UCSD-AML1 (cell line): ENCODE results near the gene LRRK1.

Experiments used
- DNase-seq: peaks from one replicate; lab custom pipeline; 2025; ENCODE audit not compliant: unreplicated experiment; lab: John Stamatoyannopoulos, UW

Gene LRRK1

GRCh38 chr15:101107625-101108460 lies 188.7 kb downstream of the LRRK1 start:
- DNase-seq: no peak

DNA sequence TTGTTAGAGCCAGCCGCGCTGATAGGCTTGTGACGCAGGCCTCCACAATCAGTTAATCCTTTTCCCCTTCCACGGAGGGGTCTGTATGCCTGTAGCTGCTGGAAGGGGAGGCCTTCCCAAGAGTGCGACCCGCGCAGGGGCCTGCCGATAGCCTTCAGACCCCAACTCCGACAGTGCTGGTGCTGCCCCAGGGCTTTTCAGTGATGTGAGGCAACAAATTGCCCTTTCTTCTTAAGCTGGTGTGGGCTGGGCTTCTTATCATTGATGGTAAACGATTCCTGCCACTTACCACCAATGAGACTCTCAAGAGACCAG lies 189.3 kb downstream of the LRRK1 start:
- DNase-seq: no peak

- no peak for DNase-seq
Observed at GRCh38 chr15:101108791-101109190, 189.6 kb downstream of the LRRK1 start.

DNA sequence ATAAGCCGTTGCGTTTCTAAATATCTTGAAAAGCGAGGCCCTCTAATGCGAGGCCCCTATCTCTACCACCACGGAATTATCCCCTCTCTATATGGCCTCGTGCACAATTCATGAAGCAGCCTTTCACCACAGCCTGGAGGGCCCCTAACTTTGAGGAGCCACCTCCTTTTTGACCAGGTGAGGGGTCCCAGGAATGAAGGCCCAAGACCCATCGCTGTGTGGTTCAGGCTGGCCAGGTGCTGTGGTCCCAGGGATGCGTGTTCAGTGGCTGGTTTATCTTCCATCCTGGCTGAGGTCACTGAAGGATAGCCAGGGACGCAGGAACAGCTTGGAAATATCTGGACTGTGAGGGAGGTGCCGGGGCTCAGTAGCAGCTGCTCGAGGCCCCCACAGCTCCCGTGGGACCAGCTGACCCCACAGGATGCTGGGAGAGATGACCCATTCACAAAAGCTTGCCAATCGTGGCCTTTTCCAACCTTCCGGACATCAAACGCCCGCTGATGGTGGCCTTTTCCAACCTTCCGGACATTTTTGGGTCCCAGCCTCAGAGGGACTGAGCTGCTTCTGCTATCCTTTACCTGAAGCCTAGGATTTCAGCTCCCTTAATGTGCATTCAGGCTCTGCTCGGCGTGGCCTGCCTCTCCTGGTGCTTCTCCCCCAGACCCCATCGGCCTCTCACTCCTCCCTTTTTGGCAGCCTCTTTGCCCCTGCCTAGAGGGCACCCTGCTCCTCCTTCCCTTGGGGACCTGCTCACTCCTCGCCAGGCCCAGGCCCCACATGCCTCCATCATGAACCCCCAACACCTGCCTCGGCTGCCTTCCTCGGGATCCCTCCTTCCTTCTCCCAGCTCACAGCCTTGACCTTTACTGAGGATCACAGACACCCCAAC lies 191.8 kb downstream of the LRRK1 start:
- DNase-seq: no peak

- no peak for DNase-seq
Observed at GRCh38 chr15:101111570-101112262, 192.6 kb downstream of the LRRK1 start.

- DNase-seq: no peak
Observed at GRCh38 chr15:101112336-101113113, 193.4 kb downstream of the LRRK1 start.

DNA sequence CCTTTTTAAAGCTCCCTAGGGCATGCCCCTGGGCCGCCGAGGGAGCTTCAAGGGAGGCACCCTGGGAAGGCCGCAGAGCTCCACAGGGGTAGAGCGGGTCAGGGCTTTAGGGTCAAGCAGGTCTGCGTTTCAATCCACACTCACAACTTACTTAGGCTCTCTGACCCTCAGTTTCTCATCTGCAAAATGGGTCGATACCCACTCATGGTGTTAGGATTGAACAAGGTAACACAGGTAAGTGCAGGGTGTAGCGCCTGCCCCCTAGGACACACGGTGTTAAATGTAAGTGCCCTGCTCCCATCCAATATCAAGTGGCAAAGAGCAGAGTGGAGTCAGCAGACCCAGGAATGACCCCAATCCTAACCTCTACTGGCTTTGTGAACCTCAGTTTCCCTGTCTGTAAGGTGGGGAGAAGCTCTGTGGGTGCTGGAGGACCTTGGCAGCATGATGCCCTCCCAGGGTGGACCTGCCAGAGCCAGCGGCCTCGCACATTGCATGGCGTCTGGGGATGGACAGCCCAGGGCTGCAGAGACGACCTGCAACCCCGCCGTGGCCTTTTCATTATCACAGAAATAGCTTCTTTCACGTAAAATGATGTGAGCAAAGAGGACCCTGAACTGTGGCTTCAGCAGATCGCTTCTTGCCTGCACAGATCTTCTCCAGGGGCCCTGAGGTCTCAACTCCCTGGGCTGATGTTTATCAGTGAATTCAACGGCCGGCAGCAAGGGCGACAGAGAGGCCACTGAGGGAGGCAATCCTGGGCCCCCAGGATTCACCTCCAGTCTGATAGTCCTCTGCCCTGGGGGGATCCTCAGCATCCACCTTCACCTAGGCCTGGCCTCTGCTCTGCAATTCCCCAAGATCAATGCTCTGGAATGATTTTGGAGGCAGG lies 194.2 kb downstream of the LRRK1 start:
- no peak for DNase-seq

- DNase-seq: no peak
Observed at GRCh38 chr15:101114166-101114565, 195.0 kb downstream of the LRRK1 start.

- DNase-seq: no peak
Observed at GRCh38 chr15:101114610-101115009, 195.5 kb downstream of the LRRK1 start.

DNA sequence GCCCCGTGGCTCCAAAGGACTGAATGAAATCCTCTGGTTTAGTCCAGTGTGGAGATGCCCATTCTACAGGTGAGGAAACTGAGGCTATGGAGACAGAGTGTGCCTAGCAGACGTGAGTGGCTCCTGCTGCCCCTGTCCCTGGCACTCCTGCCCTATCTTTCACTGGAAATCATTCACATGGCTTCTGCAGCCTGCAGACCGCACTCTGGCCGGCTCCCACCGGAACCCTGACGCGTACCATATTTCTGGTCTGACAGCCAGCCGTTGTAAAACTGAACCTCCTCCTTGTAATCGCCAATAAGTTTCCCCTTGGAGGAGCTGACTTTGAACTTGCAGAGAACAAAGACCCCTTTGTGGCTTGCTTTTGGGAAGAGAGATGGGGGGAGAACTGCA lies 196.2 kb downstream of the LRRK1 start:
- no peak for DNase-seq

DNA sequence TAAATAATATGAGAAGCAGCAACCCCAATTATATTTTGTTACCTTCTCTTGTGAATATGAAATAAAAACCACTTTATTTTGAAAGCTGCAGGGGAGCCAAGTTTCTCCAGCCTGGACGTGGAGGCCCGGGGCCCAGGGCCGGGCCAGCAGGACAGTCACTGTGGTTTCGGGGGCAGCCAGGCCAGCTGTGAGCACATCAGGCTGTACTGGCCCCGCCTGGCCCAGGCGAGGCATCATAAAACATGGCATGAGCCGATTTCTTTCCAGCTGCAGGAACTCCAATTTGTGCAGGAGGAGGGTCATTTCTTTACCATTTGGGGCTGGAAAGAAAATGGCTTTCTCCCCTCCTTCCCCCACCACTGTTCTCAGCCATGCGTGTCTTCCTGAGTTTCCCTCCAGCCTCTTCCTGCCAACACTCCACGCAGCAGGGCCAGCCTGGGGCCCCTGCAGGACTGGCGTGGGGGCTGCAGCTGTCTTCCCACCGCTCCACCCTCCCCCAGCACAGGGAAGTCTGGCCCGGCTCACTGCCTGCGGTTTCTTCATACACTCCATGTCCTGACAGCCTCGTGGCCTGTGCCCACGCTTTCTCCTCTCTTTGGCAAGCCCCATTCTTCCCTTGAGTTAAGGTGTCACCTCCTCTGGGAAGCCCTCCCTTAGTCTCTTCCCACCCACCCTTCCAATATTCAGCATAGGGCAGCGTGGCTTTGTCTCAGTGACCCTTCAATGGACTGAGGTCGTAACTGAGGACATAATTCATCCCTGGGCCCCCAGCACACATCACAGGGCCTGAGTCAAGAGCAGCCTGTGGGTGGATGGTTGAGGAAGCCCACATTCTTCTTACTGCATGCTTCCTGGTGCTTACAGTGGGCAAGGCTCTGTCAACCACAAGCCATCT lies 196.9 kb downstream of the LRRK1 start:
- peak; percentile 74 for DNase-seq

DNA sequence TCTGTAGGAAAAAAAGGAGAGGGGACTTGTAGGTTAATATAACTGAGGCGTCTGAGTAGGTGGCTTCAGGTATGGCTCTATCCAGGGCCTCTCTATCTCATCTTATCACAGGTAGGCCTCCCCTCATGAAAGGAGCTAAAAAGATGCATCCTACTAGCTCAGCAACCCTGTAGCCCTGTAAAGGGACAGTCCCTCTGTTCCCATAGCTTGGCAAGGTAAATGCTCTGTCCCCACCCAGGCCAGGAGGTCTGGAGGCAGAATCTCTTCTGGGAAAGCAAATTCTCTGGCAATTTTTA lies 197.5 kb downstream of the LRRK1 start:
- DNase-seq: no peak

- DNase-seq: no peak
Observed at GRCh38 chr15:101118116-101118515, 199.0 kb downstream of the LRRK1 start.

GRCh38 chr15:101118615-101119014 lies 199.5 kb downstream of the LRRK1 start:
- no peak for DNase-seq

DNA sequence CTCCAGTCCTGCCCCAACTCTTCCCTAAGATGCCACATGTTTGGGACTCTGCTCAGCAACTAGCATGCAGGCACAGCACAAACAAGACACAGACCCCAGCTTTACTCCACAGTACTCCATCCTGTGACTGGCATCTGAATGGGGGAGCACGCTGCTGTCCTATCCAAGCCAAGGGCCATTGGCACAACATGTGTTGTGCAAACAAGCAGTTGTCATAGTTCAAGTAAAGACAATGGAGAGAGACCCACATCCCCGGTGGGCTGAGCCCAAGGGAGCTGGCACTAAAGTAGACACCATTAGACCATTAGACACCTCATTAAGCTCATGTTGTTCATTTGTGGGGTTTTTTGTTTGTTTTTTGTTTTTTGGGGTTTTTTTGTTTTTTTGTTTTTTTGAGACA lies 200.0 kb downstream of the LRRK1 start:
- no peak for DNase-seq
